OCI-LY1 (cell line): Measurements from ENCODE around the gene MGA.

Experiments used
- EZH2 ChIP-seq: fragments of 200-600 bp; sonication (generic), shearing (Covaris generic); IDR thresholded peaks from 2 replicates; pipeline ENCODE4 v1.8.0; 2017; ENCODE audit warnings: borderline replicate concordance, mixed run types, mild to moderate bottlenecking, antibody characterized with exemption, low read length, moderate library complexity, mixed read lengths
- TF ChIP-seq, protein P1 (sequence below): fragments of 200-600 bp; sonication (generic), shearing (Covaris generic); IDR thresholded peaks from 2 replicates; pipeline ENCODE4 v1.5.1; 2017; ENCODE audit warnings: mild to moderate bottlenecking, antibody characterized with exemption, low read length, moderate library complexity, mixed read lengths

DNA sequence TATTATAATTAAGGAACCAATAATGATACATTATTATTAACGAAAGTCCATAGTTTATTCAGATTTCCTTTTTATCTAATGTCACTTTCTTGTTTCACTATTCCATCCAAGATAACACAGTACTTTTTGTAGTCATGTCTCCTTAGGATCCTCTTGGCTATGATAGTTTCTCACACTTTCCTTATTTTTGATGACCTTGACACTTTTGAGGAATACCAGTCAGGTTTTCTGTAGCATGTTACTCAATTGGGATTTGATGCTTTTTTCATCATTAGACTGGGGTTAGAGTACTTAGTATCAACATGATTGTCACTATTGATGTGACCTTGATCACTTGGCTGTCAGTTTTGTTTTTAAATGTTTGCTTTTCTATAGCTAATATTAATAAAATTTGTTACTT lies 33.0 kb upstream of the MGA start:
- TF ChIP-seq, protein P1, sequence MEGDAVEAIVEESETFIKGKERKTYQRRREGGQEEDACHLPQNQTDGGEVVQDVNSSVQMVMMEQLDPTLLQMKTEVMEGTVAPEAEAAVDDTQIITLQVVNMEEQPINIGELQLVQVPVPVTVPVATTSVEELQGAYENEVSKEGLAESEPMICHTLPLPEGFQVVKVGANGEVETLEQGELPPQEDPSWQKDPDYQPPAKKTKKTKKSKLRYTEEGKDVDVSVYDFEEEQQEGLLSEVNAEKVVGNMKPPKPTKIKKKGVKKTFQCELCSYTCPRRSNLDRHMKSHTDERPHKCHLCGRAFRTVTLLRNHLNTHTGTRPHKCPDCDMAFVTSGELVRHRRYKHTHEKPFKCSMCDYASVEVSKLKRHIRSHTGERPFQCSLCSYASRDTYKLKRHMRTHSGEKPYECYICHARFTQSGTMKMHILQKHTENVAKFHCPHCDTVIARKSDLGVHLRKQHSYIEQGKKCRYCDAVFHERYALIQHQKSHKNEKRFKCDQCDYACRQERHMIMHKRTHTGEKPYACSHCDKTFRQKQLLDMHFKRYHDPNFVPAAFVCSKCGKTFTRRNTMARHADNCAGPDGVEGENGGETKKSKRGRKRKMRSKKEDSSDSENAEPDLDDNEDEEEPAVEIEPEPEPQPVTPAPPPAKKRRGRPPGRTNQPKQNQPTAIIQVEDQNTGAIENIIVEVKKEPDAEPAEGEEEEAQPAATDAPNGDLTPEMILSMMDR: no peak
- TF ChIP-seq EZH2: no peak
